Measurements from ENCODE around the gene CFAP73. TPM values are rescaled to one million over a fixed set of nuclear protein-coding genes. Genes with fewer than 3 reads are reported as not detected.

CFAP73 gene
- total RNA-seq, 4 donors from 2014 or later = 0.26 TPM; not detected in 3

DNA sequence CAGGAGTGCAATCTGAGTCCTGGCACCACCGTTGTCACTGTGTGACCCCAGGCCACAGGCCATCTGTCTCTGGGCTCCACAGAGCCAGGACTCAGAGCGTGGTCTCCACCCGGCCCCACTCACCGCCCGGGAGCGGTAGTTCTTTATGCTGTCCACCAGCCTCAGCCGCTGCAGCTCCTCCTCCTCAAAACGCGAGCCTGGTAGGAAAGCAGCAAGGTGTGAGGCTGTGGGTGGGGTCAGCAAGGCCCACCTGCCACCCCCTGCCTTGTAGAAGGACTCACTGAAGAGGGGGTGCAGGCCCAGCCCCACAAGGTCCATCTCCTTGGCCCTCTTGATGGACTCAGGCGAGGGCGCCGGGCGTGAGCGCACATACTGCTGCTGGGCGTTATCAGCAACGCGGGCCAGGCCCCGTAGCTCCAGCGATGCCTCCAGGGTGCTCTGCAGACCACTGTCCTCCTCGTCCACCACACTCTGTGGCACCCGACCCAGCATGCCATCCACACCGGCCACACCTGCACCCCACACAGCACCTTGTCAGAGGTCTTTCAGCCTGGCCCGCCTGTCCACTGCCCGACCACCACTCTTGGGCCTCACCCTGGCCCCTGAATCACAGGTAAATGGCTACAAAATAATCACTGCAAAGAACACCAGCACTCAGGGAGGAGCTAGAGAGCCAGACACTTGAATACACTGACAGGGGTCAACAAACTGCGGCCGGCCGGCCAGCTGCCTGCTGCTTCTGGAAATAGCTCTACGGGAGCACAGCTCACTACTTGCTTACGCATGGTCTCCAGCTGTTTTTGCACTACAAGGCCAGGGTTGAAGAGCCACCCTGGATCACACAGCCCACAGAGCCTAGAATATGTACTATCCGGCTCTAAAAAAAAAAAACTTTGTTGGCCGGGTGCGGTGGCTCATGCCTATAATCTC, 16.3 kb downstream of the CFAP73 start:
- H3K27ac ChIP-seq = no peak overlapping the region
- DNase-seq = no peak
- WGBS, 2 donors = 91 to 94% methylated on average over 12 to 16 of the region's 32 CpGs
- H3K27me3 ChIP-seq = no peaks in the 10 kb centered on the region
- no peak overlapping the region for H3K4me3 ChIP-seq
- intact Hi-C loops (cut with DNase I) = no loop called here
- H3K9me3 ChIP-seq = no peaks in the 10 kb centered on the region
- TF ChIP-seq CTCF (IDR thresholded peaks at IDR 0.05) (no peak), POLR2A (IDR thresholded peaks at IDR 0.05) (no peak)
- H3K4me1 ChIP-seq = no peaks in the 10 kb centered on the region
- H3K36me3 ChIP-seq = peaks cover 66 to 100% (median 79%) of the 10 kb centered on the region in 3 donors

DNA sequence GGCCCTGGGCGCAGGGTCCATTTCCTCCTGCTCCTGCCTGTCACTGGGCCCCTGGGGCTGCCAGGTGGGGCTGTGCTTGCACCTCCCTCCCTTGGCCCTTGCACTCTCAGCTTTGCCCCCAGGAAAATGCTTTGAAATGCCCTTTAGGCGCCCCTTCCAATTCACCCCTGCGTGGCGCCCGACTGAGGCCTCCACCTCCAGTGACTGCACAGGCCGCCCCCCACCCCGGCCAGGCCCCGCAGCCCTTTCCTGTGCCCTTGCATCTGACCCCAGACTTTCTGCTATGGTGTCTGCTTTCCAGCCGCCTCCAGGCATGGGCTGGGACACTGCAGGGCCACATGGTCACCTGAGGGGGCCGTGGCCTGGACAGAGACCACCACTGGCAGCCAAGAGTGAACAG, 18.3 kb downstream of the CFAP73 start:
- no peak for TF ChIP-seq POLR2A (IDR thresholded peaks at IDR 0.05)
- no peak for TF ChIP-seq CTCF (IDR thresholded peaks at IDR 0.05)
- Histone ChIP-seq H3K4me1 (no peaks in the 10 kb centered on the region), H3K27me3 (no peaks in the 10 kb centered on the region), H3K27ac (no peak overlapping the region), H3K36me3 (peaks cover 50 to 100% (median 85%) of the 10 kb centered on the region in 3 donors), H3K9me3 (no peaks in the 10 kb centered on the region), H3K4me3 (no peak overlapping the region)
- intact Hi-C loops (cut with DNase I) = no loop called here
- no peak for DNase-seq
- 100% methylated on average over 1 of the region's 10 CpGs; no CpG with 5 or more reads in 1 of the 2 donors for WGBS, 2 donors

DNA sequence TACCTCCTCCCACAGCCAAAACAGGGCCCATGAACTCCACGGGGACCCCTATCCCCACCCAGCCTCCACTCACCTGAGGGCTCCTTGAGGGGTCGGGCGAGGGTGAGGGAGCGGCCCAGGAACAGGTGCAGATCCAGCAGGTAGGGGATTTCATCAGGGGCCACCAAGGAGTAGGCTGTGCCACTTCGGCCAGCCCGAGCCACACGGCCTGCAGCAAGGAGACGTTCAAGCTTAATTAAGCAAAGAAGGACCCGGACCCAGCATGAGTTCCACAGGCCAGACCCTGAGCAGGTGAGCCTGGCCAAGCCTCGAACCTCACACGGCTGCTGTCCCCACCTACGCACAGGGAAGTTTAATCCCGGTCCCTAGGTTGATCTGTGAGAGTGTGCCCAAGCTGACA, 20.2 kb downstream of the CFAP73 start:
- no peak overlapping the region for H3K4me3 ChIP-seq
- H3K27me3 ChIP-seq = no peaks in the 10 kb centered on the region
- H3K9me3 ChIP-seq = no peaks in the 10 kb centered on the region
- no peaks in the 10 kb centered on the region for H3K4me1 ChIP-seq
- no peak overlapping the region for H3K27ac ChIP-seq
- intact Hi-C loops (cut with DNase I) = loop anchor here (5.0 kb wide), 1 partner anchor 122 kb away; no protein-coding TSS in a partner anchor
- TF ChIP-seq POLR2A (IDR thresholded peaks at IDR 0.05) = no peak
- peaks cover 31 to 100% (median 79%) of the 10 kb centered on the region in 3 donors for H3K36me3 ChIP-seq
- WGBS, 2 donors = 94 to 100% methylated on average over 2 to 4 of the region's 13 CpGs
- DNase-seq = no peak

GRCh38 chr12:113170457-113170856, 20.9 kb downstream of the CFAP73 start:
- Histone ChIP-seq H3K9me3 (no peaks in the 10 kb centered on the region), H3K36me3 (peaks cover 26 to 100% (median 73%) of the 10 kb centered on the region in 3 donors), H3K4me1 (no peaks in the 10 kb centered on the region), H3K4me3 (no peak overlapping the region), H3K27ac (no peak overlapping the region), H3K27me3 (no peaks in the 10 kb centered on the region)
- no peak for TF ChIP-seq POLR2A (IDR thresholded peaks at IDR 0.05)
- TF ChIP-seq CTCF (IDR thresholded peaks at IDR 0.05) = no peak
- no peak for DNase-seq
- intact Hi-C loops (cut with DNase I) = loop anchor here (5.0 kb wide), 1 partner anchor 123 kb away; no protein-coding TSS in a partner anchor
- WGBS, 2 donors = 78 to 92% methylated on average over 5 of the region's 5 CpGs

DNA sequence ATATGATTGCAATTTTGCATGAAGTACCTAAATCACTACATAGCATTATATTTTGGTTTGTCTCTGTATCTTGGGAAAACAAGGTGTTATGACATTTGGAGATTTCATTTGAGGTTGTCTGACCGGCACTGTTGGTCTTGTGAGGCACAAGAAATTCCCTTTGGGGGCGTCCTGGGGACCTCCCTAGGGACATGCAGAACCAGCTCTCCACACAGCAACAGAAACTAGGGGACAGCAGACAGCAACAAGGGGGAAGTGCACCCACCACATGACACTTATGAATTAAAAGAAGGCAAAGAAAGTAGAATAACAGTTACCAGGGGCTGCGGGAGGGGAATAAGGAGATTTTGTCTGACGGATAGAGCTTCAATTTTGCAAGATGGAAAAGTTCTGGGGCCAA, 21.4 kb downstream of the CFAP73 start:
- WGBS, 2 donors = 80 to 89% methylated on average over 4 of the region's 4 CpGs
- Histone ChIP-seq H3K4me3 (no peak overlapping the region), H3K36me3 (peaks cover 24 to 100% (median 73%) of the 10 kb centered on the region in 3 donors), H3K4me1 (no peaks in the 10 kb centered on the region), H3K27me3 (no peaks in the 10 kb centered on the region), H3K27ac (no peak overlapping the region), H3K9me3 (no peaks in the 10 kb centered on the region)
- no peak for DNase-seq
- intact Hi-C loops (cut with DNase I) = loop anchor here (5.0 kb wide), 1 partner anchor 124 kb away; no protein-coding TSS in a partner anchor
- TF ChIP-seq CTCF (IDR thresholded peaks at IDR 0.05) (no peak), POLR2A (IDR thresholded peaks at IDR 0.05) (no peak)
